Activated CD8-positive, alpha-beta memory T cell treated with anti-CD3 and anti-CD28 coated beads, Interleukin-2, amount 50 U/mL, for 4 hours (primary cell): Measurements from ENCODE around the gene STK11IP.
A peak's percentile ranks its signal among the peaks of the same experiment; 100 is the strongest.
"Not testable (repeated sequence)": the region's sequence is repeated elsewhere in the genome, so short reads cannot be mapped to it uniquely, and the experiment has no call there.

ENCODE experiments used
- DNase-seq: peaks from one replicate; pipeline ENCODE4 v3.0.0-alpha.2; 2020

The STK11IP gene

DNA sequence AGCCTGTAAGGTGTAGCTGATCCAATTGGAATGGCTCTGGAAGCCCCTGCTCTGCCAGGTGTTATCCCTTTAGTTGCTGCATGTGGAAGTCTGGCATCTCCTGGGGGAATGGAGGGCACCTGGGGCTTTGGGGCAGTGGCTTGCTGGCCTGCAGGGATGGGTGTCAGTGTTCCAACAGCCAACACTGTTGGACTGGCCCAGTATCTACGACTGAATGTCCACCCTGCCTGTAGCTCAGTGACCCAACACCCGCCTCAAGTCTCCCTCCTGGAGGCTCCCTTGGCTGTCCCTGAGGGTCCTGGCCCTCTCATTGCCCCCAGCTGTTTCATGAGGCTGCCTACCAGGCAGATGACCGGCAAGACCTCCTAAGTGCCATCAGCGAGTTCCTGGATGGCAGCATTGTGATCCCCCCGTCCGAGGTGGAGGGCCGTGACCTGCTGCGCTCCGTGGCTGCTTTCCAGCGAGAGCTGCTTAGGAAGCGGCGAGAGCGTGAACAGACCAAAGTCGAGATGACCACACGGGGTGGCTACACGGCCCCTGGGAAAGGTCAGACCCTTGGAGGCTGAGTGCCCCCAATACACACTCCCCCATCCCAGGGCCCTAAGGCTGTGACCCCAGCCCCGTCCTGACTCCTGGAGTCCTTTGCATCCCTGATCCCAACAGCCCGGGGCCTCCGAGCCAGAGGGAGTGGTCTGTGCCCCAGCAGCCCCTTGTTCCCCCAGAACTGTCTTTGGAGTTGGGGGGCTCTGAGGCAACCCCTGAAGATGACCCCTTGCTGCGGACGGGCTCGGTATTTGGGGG is 37.5 kb downstream of the STK11IP start:
- no peak for DNase-seq

DNA sequence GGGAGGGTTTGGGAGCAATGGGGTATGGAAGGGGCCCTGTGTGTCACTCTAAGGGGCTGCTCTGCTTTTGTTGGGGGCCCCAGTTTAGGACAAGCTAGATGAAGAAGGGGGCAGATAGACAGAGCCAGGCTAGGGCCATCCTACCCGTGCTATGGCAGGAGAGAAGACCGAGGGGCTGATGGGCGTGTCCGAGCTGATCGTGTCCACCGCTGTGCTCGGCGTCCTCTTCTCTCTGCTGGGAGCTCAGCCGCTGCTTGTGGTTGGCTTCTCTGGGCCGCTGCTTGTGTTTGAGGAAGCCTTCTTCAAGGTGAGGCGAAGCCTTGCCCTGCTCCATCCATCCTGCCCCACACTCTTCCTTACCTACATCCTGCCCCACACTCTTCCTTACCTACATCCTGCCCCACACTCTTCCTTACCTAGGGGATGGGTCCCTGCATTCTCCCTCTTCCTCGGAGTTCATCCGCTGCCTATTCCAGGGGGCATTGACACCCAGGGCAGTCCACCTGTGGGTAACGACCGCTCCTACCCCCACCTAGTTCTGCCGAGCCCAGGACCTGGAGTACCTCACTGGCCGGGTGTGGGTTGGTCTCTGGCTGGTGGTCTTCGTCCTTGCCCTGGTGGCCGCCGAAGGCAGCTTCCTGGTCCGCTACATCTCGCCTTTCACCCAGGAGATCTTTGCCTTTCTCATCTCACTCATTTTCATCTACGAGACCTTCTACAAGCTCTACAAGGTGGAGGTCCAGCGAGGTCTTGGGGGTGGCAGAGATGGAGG is 38.7 kb downstream of the STK11IP start:
- DNase-seq = no peak

DNA sequence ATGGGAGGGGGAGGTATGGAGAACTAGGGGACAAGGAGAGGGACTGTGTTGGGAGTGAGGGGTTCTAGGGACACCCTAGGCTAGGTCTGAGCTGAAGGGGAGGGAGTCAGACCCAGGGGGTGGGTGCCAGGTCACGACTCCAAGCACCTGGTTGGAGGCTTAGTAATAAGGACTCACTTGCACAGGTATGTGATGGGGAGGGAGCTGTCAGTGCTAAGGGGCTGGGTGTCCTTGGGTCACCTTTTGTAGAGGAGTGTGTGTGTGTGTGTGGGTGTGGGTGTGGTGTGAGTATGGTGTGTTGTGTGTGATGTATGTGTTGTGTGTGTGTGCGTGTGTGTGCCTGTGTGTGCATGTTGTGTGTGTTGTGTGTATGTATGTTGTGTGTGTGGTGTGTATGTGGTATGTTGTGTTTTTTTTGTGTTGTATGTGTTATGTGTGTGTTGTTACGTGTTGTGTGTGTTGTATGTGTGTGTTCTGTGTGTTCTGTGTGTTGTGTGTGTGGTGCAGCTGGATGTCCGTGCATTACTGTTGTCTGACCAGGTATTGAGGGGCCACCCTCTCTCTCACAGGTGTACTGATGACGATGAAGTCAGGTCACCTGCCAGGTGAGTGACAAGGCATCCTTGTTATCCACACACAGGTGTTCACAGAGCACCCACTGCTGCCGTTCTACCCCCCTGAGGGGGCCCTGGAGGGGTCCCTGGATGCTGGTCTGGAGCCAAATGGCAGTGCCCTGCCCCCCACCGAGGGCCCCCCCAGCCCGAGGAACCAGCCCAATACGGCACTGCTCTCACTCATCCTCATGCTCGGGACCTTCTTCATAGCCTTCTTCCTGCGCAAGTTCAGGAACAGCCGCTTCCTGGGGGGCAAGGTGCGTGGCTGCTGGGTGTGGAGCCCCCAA is 39.5 kb downstream of the STK11IP start:
- no peak for DNase-seq

DNA sequence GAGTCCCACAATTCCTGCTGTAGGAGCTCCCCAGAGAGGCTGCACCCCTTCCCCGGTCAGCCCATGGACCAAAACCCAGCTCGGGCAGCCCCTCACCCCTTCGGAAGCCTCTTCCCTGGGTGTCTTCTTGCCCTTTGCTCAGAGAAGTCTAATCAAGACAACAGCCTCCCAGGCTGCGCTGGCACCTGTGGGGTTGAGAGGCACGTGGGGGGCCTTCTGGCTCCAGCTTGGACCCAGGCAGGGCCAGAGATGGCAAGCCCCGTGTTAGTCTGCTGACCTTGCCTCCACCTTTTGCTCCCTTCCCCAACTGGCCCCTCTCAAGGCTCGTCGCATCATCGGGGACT is 40.2 kb downstream of the STK11IP start:
- no peak for DNase-seq

DNA sequence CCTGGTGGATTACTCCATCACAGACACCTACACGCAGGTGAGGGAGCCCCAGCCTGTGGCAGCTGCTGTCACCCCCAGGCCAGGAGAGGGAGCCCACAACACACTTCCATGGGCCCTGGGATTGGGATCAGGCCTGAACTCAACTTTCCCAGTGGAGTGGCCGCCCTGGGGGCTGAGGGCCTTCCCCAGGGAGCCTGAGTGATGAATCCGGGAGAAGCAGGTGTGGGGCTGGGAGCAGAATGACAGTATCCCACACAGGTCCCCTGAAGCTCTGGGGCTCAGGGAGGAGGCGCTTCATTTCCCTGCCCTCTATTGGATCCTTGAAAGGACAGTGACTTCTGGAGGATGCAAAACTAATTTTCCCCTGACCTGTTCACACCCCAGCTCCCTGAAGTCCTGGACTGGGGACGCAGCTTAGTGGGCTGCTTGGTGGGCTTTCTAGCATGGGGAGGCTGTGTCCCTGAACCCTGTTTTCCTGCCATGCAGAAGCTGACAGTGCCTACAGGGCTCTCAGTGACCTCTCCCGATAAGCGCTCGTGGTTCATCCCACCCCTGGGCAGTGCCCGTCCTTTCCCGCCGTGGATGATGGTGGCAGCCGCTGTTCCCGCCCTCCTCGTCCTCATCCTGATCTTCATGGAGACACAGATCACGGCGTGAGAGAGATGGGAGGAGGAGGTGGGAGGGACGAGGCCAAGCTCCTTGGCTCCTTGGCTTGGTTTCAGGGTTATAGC is 40.7 kb downstream of the STK11IP start:
- no peak for DNase-seq

DNA sequence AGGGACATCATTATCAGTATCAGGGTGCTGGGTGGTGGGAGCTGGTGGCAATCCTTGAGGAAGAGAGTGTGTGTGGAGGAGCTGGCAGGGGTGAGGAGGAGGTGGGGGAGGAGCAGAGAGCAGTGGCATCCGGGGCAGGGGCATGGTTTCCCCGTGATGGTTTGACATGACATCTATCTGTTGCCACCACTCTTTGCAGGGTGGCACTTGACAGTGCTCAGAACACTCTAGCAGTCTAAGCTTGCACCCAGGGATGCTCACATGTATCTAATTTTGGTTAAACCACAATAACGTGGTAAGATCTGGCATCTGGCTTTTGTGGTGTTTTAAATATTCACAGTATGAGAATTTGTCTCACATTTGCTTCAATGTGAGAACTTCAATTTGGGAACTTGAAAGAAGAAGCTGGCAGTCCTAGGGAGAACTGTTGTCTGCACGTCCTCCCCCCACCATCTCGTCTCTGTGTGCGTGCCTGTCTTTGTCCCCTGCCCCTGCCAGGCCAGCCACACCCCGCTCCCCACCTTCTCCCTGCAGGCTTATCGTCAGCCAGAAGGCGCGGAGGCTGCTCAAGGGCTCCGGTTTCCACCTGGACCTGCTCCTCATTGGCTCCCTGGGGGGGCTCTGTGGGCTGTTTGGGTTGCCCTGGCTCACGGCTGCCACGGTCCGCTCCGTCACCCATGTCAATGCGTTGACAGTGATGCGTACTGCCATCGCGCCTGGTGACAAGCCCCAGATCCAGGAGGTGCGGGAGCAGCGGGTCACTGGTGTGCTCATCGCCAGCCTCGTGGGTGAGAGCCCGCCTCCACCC is 41.5 kb downstream of the STK11IP start:
- no peak for DNase-seq

DNA sequence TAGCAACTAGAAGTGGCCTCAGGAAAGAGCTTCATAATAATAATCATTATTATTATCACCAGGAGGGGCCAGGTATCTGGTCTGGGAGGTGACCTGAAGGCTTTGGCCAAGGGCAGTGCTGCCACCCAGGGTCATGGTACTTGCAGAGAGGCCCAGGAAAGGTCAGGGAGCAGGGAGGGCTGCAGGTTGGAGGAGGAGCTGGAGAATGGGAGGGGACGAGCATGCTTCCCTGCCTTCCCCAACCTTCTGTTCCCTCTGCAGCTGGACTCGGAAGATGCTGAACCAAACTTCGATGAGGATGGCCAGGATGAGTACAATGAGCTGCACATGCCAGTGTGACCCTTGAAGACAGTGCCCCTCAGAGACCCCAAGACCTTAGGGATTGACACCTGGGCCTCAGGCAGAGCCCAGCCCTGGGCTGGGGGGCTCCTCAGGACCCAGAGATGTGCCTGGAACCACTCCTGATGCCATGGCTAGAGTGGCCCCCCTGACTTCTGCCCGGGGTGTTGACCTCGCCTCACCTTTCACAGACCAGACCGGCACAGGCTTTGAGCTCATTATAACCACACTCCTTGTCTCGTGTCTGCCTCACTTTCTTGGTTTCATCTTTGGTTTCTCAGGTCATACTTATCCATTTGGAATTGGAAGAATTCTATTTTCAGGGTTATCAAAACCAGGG is 43.9 kb downstream of the STK11IP start:
- no peak for DNase-seq

DNA sequence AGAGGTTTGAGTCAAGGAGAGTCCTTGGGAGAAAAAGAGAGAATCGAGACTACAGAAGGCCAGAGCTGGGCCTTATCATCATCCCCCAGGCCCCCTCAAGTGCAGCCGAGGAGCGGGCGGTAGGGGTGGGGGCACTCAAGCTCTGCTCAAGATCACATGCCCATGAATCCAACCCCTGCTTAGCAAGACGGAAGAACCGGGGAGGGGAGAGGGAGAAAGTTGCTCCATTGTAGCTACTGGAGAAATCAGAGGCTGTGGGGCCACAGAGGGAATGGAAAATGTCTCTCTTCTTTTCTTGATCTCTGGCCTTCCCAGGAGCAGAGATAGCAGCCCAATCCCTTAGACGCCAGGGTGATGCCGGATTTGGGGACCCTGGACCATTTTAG is 44.4 kb downstream of the STK11IP start:
- DNase-seq = no peak

DNA sequence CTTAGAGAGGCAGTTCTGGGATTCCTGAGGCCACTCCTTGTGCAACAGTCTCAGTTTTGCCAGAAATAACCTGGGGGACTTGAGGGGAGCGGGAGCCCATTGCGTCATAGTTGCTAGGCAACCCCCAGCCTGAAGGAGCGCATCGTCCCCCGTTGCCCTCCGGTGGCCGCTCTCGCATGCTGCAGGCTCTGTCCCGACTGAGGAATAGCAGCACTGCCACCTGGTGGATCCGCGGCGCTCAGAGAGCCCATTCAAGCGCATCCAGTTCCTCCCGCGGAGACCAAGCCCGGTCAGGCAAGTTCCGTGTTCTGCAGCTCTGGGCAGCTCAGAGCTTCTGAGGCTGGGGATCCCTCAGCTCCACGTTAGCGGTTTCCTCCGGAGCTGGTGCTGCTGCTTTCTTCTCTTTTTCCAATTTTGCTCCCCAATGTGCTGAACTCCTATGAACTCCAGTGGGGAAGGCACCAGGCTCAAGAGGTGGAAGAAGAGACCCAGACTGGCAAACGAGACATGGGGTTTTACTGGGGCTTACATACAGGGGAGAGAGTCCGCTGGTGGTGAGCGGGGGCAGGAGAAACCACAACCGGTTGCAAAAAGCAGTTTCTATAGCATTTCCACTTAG is 44.9 kb downstream of the STK11IP start:
- peak; percentile 91 for DNase-seq

DNA sequence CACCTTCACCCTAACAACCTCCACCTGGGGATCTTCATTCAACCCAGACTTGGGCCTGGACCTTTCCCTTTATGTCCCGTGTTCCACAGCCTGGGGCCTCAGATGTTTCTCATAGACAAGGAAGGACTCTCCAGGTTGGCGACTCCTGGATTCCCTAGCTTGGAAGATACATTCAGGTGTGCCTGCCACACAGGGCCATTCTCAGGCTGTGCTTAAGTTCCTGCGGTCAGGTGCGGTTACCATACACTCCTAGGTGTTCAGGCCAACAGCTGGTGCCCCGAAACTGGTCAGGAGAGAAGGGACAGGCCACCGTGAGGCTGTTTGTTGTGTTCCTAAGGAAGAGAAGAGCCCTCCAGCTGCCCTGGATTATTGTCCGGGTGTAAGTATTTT is 45.4 kb downstream of the STK11IP start:
- DNase-seq = no peak

DNA sequence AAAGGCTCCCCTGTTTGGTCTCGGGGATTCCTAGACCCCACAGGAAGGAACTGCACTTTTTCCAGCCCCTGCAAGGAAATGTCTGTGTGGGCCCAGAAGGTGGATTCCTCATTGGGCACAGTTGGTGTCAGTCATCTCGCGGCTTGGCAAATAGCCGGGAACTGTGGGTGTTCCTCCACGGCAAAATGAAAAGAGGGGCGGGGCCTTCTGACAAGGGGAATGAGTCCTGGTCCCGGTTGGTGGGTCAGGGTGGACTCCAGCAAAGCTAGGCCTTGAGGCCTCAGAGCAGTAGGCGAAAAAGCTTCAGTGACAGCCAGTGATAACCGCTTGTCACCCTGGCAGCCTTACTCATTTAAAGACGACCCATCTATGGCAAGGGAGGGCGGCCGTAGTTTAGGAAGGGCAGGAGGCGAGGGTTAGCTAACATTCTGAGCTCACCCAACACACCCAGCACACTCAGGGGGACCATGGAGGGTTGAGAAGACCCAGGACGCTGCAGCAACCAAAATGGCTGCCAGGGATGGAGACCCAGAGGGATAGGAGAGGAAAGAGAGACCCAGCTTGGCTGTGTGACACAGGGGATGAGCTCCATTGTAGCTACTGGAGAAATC is 46.2 kb downstream of the STK11IP start:
- DNase-seq = no peak

DNA sequence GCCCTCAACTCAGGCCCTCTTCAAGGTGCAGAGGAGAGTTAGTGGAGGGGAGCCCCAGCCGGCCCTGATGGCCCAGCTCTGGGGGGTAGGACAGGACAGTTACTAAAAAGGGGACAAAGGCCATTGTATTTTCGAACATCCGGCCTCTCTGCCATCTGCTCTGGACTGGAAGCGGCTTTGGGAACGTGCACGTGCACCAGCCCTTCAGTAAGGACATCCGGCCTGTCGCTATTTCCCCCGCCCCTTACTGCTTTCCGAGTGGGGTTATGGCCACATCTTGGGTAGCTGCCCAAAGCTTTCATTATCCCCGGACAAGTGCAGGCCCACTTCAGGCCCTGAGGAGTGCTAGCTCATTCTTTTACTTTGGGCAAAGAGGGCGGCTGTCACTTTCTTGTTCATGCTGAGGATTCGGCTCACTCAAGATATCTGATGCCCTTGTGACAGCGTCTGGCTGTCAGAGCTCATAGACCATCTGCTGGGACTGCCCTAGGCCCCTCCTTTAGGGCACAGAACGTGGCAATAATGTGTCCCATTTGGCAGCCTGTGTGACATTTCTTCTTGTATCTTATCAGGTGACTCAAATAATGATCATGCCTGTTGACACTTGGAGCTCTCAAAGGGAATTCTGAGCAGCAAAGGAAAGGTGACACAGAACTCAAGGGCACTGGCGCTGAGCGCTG is 47.3 kb downstream of the STK11IP start:
- no peak for DNase-seq

DNA sequence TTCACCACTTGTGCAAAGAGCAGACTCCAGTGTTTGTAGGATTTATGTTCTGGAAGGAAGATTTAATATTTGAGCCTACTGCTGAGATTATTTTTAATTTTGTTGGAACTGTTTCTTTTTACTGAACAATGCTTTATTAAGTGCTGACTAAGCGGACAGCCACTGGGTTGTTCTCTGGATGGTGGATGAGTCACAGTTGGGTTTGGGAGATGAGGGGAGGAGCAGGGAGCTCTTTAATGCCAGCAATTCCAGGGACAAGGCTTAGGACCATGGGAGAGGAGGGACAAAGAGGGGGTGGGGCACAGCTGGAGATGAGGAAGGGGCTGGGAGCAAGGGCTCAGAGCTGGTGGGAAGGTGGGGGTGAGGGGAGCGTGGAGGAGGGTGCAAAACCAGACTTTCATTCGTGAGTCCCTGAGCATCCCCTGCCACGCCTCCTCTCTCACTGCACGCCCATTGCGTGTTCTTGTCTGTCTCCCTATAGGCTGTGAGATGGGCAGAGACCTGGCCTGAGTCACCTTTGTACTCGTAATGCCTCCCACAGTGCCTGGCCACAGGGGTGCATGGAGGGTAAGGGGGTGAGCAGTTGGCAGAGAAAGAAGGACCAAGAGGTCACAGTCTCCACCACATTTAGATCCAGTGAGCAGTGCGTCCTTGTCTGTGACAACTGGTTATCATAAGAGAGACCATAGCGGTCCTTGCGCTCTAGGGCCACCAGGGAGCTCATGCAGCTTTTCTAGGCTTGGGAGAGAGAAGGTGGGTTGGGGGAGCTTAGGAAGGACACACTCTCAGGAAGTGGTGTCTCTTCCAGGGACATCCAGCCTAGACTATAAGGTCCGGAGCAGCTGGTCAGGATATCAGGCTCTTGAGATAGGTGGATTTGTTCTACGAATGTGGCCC is 48.2 kb downstream of the STK11IP start:
- DNase-seq = no peak

DNA sequence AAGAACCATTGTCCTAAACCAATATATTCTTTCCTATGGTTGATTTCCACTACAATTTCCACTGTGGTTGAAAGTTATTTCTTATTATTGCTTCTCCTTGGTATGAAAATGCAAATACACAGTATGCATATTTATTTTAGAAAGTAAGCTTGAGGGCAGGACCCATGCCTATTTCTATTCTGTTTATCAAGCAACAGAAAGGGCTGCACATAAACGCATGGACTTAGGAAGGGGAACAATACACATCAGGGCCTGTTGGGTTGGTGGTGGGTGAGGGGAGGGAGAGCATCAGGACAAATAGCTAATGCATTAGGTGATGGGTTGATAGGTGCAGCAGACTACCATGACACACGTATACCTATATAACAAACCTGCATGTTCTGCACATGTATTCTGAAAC is 50.5 kb downstream of the STK11IP start:
- DNase-seq = no peak

DNA sequence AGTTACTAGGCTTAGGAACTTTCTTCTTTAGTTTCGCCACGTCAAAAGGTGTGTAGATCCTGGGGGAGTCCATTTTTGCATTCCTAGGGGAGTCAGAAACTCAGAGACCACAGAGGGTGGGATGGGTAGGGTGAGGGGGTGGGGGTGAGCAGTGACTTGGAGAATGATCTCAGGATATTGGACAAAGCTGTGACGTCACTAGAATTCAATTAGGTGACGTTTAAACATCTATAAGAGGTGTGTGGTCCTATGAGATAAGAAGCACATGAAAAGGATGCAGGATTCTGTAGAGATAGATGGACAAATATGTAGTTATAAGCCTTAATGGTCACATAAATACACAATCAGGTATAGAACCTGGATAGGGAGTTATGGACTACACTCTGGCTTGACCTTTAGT is 51.3 kb downstream of the STK11IP start:
- DNase-seq = no peak

DNA sequence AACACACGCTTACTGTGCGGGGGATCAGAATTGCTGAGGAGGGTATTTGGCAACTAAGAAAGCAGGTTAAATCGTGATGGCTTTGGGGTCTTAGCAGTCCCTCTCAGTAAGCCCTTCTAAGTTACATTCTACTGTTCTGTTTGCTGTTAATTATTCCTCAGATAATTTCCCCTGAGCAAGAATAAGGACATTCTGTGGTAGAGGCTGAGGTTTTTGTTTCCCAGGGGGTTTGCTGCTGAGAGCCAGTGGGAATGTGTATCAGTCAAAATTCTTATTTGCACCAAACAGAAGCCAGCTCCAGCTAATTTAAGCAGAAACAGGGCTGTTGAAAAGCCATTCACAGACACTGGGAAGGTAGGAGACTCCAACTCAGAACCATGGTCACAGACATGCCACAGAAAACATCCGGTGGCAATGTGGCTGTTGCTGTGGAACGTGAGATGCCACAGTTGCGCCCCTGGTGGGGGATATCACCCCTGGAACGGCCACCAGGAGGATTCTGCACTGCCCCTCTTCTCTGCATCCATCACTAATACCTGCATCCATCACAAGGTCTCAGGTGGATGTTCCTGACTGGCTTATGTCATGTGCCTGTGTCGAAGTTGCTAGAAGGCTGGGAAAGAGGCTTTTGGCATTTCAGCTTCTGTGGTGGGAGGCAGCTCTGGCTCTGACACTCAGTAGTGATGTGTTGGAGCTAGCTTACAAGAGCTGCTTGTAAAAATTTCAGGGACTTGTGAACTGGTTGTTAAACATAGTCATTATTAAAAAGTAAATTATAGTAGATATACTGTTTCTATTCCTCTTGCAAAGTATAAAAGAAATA is 53.0 kb downstream of the STK11IP start:
- no peak for DNase-seq

DNA sequence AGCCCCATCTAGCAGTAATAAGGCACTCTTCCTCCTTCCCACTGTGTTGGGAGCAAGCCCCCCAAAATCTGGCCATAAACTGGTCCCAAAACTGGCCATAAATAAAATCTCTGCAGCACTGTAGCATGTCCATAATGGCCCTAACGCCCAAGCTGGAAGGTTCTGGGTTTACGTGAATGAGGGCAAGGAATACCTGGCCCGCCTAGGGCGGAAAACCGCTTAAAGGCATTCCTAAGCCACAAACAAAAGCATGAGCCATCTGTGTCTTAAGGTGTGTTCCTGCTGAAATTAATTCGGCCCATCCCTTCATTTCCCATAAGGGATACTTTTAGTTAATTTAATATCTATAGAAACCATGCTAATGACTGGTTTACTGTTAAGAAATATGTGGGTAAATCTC is 54.0 kb downstream of the STK11IP start:
- not testable (repeated sequence) for DNase-seq

DNA sequence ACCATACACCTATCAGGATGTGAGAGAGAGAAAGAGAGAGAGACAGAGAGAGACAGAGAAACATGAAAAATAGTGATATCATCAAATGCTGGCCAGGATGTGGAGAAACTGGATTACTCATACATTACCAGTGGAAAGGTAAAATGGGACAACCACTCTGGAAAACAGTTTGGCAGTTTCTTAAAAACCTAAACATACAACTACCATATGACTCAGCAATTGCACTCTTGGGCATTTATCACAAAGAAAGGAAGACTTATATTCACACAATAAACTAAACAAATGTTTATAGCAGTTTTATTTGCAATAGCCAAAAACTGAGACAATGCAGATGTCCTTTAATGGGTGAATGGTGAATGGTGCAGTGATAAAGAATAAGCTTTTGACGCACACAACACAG is 58.9 kb downstream of the STK11IP start:
- no peak for DNase-seq
